Motor neuron (in vitro differentiated cells): Measurements from ENCODE around the gene ARID3A. TPM values are rescaled to one million over a fixed set of nuclear protein-coding genes. Genes with fewer than 3 reads are reported as not detected.

ENCODE experiments used
- total RNA-seq, 8 experiments: library from RNA; unstranded; fragments of 300-600 nt; gene quantifications; 2 replicates each; pipeline versions ENCODE4 v1.2.3 to v1.2.4, GENCODE V29; 2022

The ARID3A gene
- total RNA-seq, 8 experiments from 2014 or later = 5.8 to 22.6 (median 10.3) TPM

Other genes starting within 250 kb of the ARID3A start
- 10 to 100 TPM in 3 of 8 experiments, 1 to 10 TPM in 5; 5.6 to 36.8 (median 8.6) TPM for gene FSTL3, start 249.6 kb upstream of the ARID3A start, total RNA-seq
- under 1 TPM in 4 of 8 experiments, not detected in 4; 0.11 to 0.90 (median 0.47) TPM for gene PRSS57, start 230.6 kb upstream of the ARID3A start, total RNA-seq
- 100 to 1,000 TPM in 2 of 8 experiments, 10 to 100 TPM in 5, 1 to 10 TPM in 1; 6.0 to 116 (median 70.4) TPM for gene PALM, start 217.1 kb upstream of the ARID3A start, total RNA-seq
- gene MISP, start 174.9 kb upstream of the ARID3A start, total RNA-seq = under 1 TPM; 0.13 to 0.61 (median 0.28) TPM
- 100 to 1,000 TPM in 4 of 8 experiments, 10 to 100 TPM in 4; 39.0 to 258 (median 109) TPM for gene PTBP1, start 128.6 kb upstream of the ARID3A start, total RNA-seq
- 10 to 100 TPM in 5 of 8 experiments, under 1 TPM in 3; 0.22 to 68.1 (median 43.3) TPM for gene PLPPR3, start 104.1 kb upstream of the ARID3A start, total RNA-seq
- 1 to 10 TPM in 1 of 8 experiments, under 1 TPM in 5, not detected in 2; 0.24 to 1.4 (median 0.71) TPM for gene AZU1, start 98.2 kb upstream of the ARID3A start, total RNA-seq
- gene PRTN3, start 85.0 kb upstream of the ARID3A start, total RNA-seq = 1 to 10 TPM in 1 of 8 experiments, under 1 TPM in 2, not detected in 5; 0.37 to 1.2 (median 0.54) TPM
- gene ELANE, start 73.7 kb upstream of the ARID3A start, total RNA-seq = under 1 TPM in 1 of 8 experiments, not detected in 7; 0.32 TPM
- gene CFD, start 66.4 kb upstream of the ARID3A start, total RNA-seq = 10 to 100 TPM in 1 of 8 experiments, 1 to 10 TPM in 4, under 1 TPM in 3; 0.83 to 72.1 (median 1.6) TPM
- 10 to 100 TPM; 15.0 to 44.1 (median 26.1) TPM for gene MED16, start 32.8 kb upstream of the ARID3A start, total RNA-seq
- gene RNU6-9, start 32.6 kb upstream of the ARID3A start, total RNA-seq = under 1 TPM in 1 of 8 experiments, not detected in 7; under 0.01 TPM
- gene R3HDM4, start 12.8 kb upstream of the ARID3A start, total RNA-seq = 10 to 100 TPM; 25.7 to 35.6 (median 30.1) TPM
- gene KISS1R, start 8.7 kb upstream of the ARID3A start, total RNA-seq = 1 to 10 TPM in 2 of 8 experiments, under 1 TPM in 5, not detected in 1; 0.24 to 2.1 (median 0.64) TPM
- gene WDR18, start 58.3 kb downstream of the ARID3A start, total RNA-seq = 10 to 100 TPM; 23.8 to 64.7 (median 36.2) TPM
- 1 to 10 TPM in 1 of 8 experiments, under 1 TPM in 6, not detected in 1; 0.08 to 1.1 (median 0.28) TPM for gene GRIN3B, start 74.4 kb downstream of the ARID3A start, total RNA-seq
- gene TMEM259, start 95.1 kb downstream of the ARID3A start, total RNA-seq = 100 to 1,000 TPM in 2 of 8 experiments, 10 to 100 TPM in 6; 59.4 to 125 (median 87.8) TPM
- under 1 TPM in 1 of 8 experiments, not detected in 7; under 0.01 TPM for gene RNU6-2, start 95.5 kb downstream of the ARID3A start, total RNA-seq
- 100 to 1,000 TPM in 2 of 8 experiments, 10 to 100 TPM in 6; 24.9 to 141 (median 63.0) TPM for gene CNN2, start 100.6 kb downstream of the ARID3A start, total RNA-seq
- 10 to 100 TPM in 4 of 8 experiments, 1 to 10 TPM in 4; 6.5 to 35.6 (median 9.1) TPM for gene ABCA7, start 114.1 kb downstream of the ARID3A start, total RNA-seq
- gene ARHGAP45, start 141.1 kb downstream of the ARID3A start, total RNA-seq = 10 to 100 TPM in 1 of 8 experiments, 1 to 10 TPM in 7; 2.8 to 13.1 (median 5.7) TPM
- gene POLR2E, start 169.3 kb downstream of the ARID3A start, total RNA-seq = 100 to 1,000 TPM in 4 of 8 experiments, 10 to 100 TPM in 4; 73.0 to 233 (median 103) TPM
- gene GPX4, start 178.0 kb downstream of the ARID3A start, total RNA-seq = 100 to 1,000 TPM; 331 to 509 (median 399) TPM
- 10 to 100 TPM in 6 of 8 experiments, 1 to 10 TPM in 2; 5.6 to 54.9 (median 22.5) TPM for gene SBNO2, start 248.2 kb downstream of the ARID3A start, total RNA-seq